Activated T-cell treated with anti-CD3 and anti-CD28 coated beads for 24 hours (primary cell): ENCODE measurements around the gene MYO18A.

Experiments
- DNase-seq: peaks from one replicate; pipeline ENCODE4 v3.0.0-alpha.2; 2020; ENCODE audit warnings: low read depth

Gene MYO18A

GRCh38 chr17:29032857-29033197 is 147.4 kb downstream of the MYO18A start:
- no peak for DNase-seq

GRCh38 chr17:29032013-29032856 is 148.0 kb downstream of the MYO18A start:
- no peak for DNase-seq

- no peak for DNase-seq
Measured at GRCh38 chr17:29031488-29031887, 148.7 kb downstream of the MYO18A start.

GRCh38 chr17:29024316-29024952 is 155.8 kb downstream of the MYO18A start:
- DNase-seq: no peak

- no peak for DNase-seq
Measured at GRCh38 chr17:29022074-29022473, 158.1 kb downstream of the MYO18A start.

- DNase-seq: no peak
Measured at GRCh38 chr17:29021226-29021625, 159.0 kb downstream of the MYO18A start.
